Stimulated activated CD4-positive, alpha-beta T cell treated with anti-CD3 and anti-CD28 coated beads, Interleukin-4, amount 100 ng/mL, for 4 hours (primary cell): Measurements from ENCODE around the gene PPP2R3B.
"Not testable (repeated sequence)": the region's sequence is repeated elsewhere in the genome, so short reads cannot be mapped to it uniquely, and the experiment has no call there.

ENCODE experiments used
- DNase-seq, 2 experiments: peaks; one replicate each; pipeline ENCODE4 v3.0.0-alpha.2; 2020

PPP2R3B gene

GRCh38 chrX:334971-335757 lies 51.5 kb downstream of the PPP2R3B start:
- no peak for DNase-seq

GRCh38 chrX:334331-334891 lies 52.3 kb downstream of the PPP2R3B start:
- DNase-seq: no peak

- DNase-seq: no peak
These were observed 52.9 kb downstream of the PPP2R3B start for GRCh38 chrX:333611-334311.

GRCh38 chrX:332916-333610 lies 53.6 kb downstream of the PPP2R3B start:
- DNase-seq: no peak

GRCh38 chrX:332496-332860 lies 54.2 kb downstream of the PPP2R3B start:
- DNase-seq: no peak

GRCh38 chrX:331825-332495 lies 54.7 kb downstream of the PPP2R3B start:
- DNase-seq: no peak

GRCh38 chrX:331151-331824 lies 55.4 kb downstream of the PPP2R3B start:
- no peak for DNase-seq

GRCh38 chrX:330726-331150 lies 56.0 kb downstream of the PPP2R3B start:
- no peak for DNase-seq

GRCh38 chrX:330141-330725 lies 56.5 kb downstream of the PPP2R3B start:
- DNase-seq: not testable (repeated sequence)

- DNase-seq: no peak
These were observed 57.3 kb downstream of the PPP2R3B start for GRCh38 chrX:329291-329910.

GRCh38 chrX:327660-328126 lies 59.0 kb downstream of the PPP2R3B start:
- no peak for DNase-seq

- DNase-seq: not testable (repeated sequence)
These were observed 62.0 kb downstream of the PPP2R3B start for GRCh38 chrX:324664-325063.

- peak in 1 of 2 experiments; percentile 37 for DNase-seq
These were observed 62.7 kb downstream of the PPP2R3B start for GRCh38 chrX:323721-324628.

GRCh38 chrX:320126-320783 lies 66.5 kb downstream of the PPP2R3B start:
- DNase-seq: no peak

- peak in 1 of 2 experiments; percentile 30 for DNase-seq
These were observed 67.1 kb downstream of the PPP2R3B start for GRCh38 chrX:319579-320125.

- DNase-seq: peak; percentile 95 to 100
These were observed 67.7 kb downstream of the PPP2R3B start, which contains the start of gene GTPBP6 for GRCh38 chrX:318739-319578. GTPBP6 (minus strand) TSS chrX:318796; CDS start chrX:318787, 9 bp downstream.

- DNase-seq: peak; percentile 95 to 97
These were observed 68.5 kb downstream of the PPP2R3B start for GRCh38 chrX:318068-318738.
